HEK293 (cell line): ENCODE measurements around the gene EPHA2.

Source experiments
- CTCF ChIA-PET: fragments of 350-600 bp; formaldehyde crosslinking; extraction: SDS; loops from one replicate; lab custom pipeline; 2021; ENCODE audit warnings: antibody characterized with exemption; lab: Yijun Ruan, JAX
- POLR2A ChIA-PET: fragments of 300-600 bp; formaldehyde crosslinking; extraction: SDS; loops from one replicate; lab custom pipeline; 2020; ENCODE audit warnings: antibody characterized with exemption, inconsistent platforms; lab: Yijun Ruan, JAX
- H3K27ac ChIP-seq: fragments of 200-500 bp; sonication (Bioruptor generic); 2 replicates; pipeline ENCODE4 v1.5.1; 2014; ENCODE audit warnings: low read depth, low read length, control low read depth, inconsistent platforms; ENCODE audit errors: extremely low read depth
- H3K36me3 ChIP-seq, 2 experiments: fragments of 200-500 bp in 1 of 2; sonication (Bioruptor generic) in 1 of 2; 1 replicate in 1 of 2; 2 replicates in 1 of 2; pipeline ENCODE4 v1.5.1; 2014 to 2017; ENCODE audit warnings: inconsistent platforms in 2 of 2, low read length in 2 of 2; ENCODE audit not compliant: control insufficient read depth in 2 of 2, insufficient read depth in 1 of 2
- H3K4me1 ChIP-seq: fragments of 200-500 bp; sonication (Bioruptor generic); 2 replicates; pipeline ENCODE4 v1.5.1; 2014; ENCODE audit warnings: mild to moderate bottlenecking, low read length, inconsistent platforms; ENCODE audit not compliant: control insufficient read depth, insufficient read depth
- H3K4me3 ChIP-seq: 2 replicates; pipeline ENCODE4 v1.5.1; 2011; ENCODE audit warnings: low read depth, mild to moderate bottlenecking, control low read depth, low read length, moderate library complexity
- H3K9me3 ChIP-seq: fragments of 200-500 bp; sonication (Bioruptor generic); 2 replicates; pipeline ENCODE4 v1.5.1; 2014; ENCODE audit warnings: low read depth, low read length, inconsistent platforms; ENCODE audit not compliant: control insufficient read depth, insufficient read depth
- GLI2 ChIP-seq: fragments of 450-650 bp; formaldehyde crosslinking; IDR thresholded peaks from 2 replicates; pipeline ENCODE4; 2017; ENCODE audit warnings: missing biosample characterization, missing genetic modification characterization, low read depth, borderline replicate concordance
- GLIS2 ChIP-seq: fragments of 450-650 bp; formaldehyde crosslinking; IDR thresholded peaks from 2 replicates; pipeline ENCODE4 v1.5.1; 2016; ENCODE audit warnings: missing biosample characterization, missing genetic modification characterization
- KLF1 ChIP-seq: fragments of 450-650 bp; formaldehyde crosslinking; IDR thresholded peaks from 2 replicates; pipeline ENCODE4 v1.5.1; 2016; ENCODE audit warnings: missing biosample characterization, missing genetic modification characterization
- WT1 ChIP-seq: fragments of 450-650 bp; formaldehyde crosslinking; IDR thresholded peaks from 2 replicates; pipeline ENCODE4 v1.5.1; 2016; ENCODE audit warnings: missing biosample characterization, missing genetic modification characterization
- YY2 ChIP-seq: fragments of 450-650 bp; formaldehyde crosslinking; IDR thresholded peaks from 2 replicates; pipeline ENCODE4 v1.5.1; 2016; ENCODE audit warnings: missing biosample characterization, missing genetic modification characterization
- ZNF138 ChIP-seq: fragments of 450-650 bp; formaldehyde crosslinking; IDR thresholded peaks from 2 replicates; pipeline ENCODE4 v1.5.1; 2016; ENCODE audit warnings: missing biosample characterization, missing genetic modification characterization, borderline replicate concordance
- ZNF202 ChIP-seq: fragments of 450-650 bp; formaldehyde crosslinking; IDR thresholded peaks from 2 replicates; pipeline ENCODE4 v1.5.1; 2016; ENCODE audit warnings: missing biosample characterization, missing genetic modification characterization, borderline replicate concordance
- ZNF341 ChIP-seq: fragments of 450-650 bp; formaldehyde crosslinking; IDR thresholded peaks from 2 replicates; pipeline ENCODE4; 2016; ENCODE audit warnings: low read depth, missing biosample characterization, missing genetic modification characterization
- ZNF350 ChIP-seq: fragments of 450-650 bp; formaldehyde crosslinking; IDR thresholded peaks from 2 replicates; pipeline ENCODE4 v1.5.0; 2017; ENCODE audit warnings: missing biosample characterization, mild to moderate bottlenecking, missing genetic modification characterization
- ZNF521 ChIP-seq: fragments of 450-650 bp; formaldehyde crosslinking; IDR thresholded peaks from 2 replicates; pipeline ENCODE4 v1.5.1; 2017; ENCODE audit warnings: missing biosample characterization, mild to moderate bottlenecking, missing genetic modification characterization
- ZNF660 ChIP-seq: fragments of 450-650 bp; IDR thresholded peaks from 2 replicates; pipeline ENCODE4 v1.5.1; 2018; ENCODE audit warnings: missing biosample characterization, mild to moderate bottlenecking, missing genetic modification characterization
- ZNF768 ChIP-seq: fragments of 450-650 bp; formaldehyde crosslinking; IDR thresholded peaks from 2 replicates; pipeline ENCODE4 v1.5.1; 2018; ENCODE audit warnings: missing biosample characterization, mild to moderate bottlenecking, missing genetic modification characterization
- ZSCAN30 ChIP-seq: fragments of 450-650 bp; IDR thresholded peaks from 2 replicates; pipeline ENCODE4 v1.5.1; 2018; ENCODE audit warnings: missing biosample characterization, mild to moderate bottlenecking, missing genetic modification characterization, moderate library complexity
- TF ChIP-seq, protein P1 (sequence below): fragments of 450-650 bp; formaldehyde crosslinking; conservative IDR thresholded peaks from 2 replicates; pipeline ENCODE4 v1.5.1; 2016; ENCODE audit warnings: low read depth, missing biosample characterization, missing genetic modification characterization
- TF ChIP-seq, protein P2 (sequence below): fragments of 450-650 bp; formaldehyde crosslinking; IDR thresholded peaks from 2 replicates; pipeline ENCODE4 v1.5.1; 2016; ENCODE audit warnings: missing biosample characterization, missing genetic modification characterization
- TF ChIP-seq, protein P3 (sequence below): fragments of 450-650 bp; formaldehyde crosslinking; IDR thresholded peaks from 2 replicates; pipeline ENCODE4 v1.5.1; 2016; ENCODE audit warnings: missing biosample characterization, missing genetic modification characterization
- TF ChIP-seq, protein P4 (sequence below): fragments of 450-650 bp; formaldehyde crosslinking; IDR thresholded peaks from 2 replicates; pipeline ENCODE4 v1.5.1; 2016; ENCODE audit warnings: missing biosample characterization, missing genetic modification characterization
- TF ChIP-seq, protein P5 (sequence below): fragments of 450-650 bp; formaldehyde crosslinking; IDR thresholded peaks from 2 replicates; pipeline ENCODE4 v1.5.1; 2016; ENCODE audit warnings: missing biosample characterization, missing genetic modification characterization

The EPHA2 gene

DNA sequence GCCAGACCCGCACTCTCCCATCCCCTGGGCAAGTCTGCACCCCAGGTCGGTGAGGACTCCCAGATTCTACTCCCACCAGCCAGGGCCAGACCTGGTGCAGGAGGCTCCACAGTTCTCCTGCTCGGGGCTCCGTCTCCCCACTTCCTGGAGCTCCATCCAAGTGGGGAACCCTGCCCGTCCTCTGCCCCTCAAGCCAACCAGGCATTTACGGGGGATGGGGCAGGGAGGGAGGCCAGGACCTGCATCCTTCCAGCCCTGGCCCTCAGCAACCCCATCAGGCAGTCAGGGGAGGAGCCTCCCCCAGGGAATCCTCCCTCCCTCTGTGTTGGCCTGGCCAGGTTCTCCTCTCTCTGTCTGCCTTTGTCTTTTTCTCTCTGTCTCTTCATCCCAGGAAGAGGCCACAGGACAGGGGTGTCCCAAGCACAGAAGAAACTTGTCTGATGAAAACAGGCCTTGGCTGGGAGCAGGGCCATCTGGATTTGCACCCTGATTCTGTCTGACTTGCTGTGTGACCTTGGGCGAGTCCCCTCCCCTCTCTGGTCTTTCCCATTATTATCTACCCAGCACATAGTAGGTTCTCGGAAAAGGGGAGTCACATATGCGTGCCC lies 18.5 kb upstream of the EPHA2 start:
- CTCF ChIA-PET: interaction anchor here (1.6 kb wide), 1 partner anchor 92 kb away, joined by 6 read pairs; no protein-coding TSS in a partner anchor
- H3K9me3 ChIP-seq: no peaks in the 10 kb centered on the region
- no peak overlapping the region for H3K27ac ChIP-seq
- H3K4me3 ChIP-seq: no peak overlapping the region
- H3K36me3 ChIP-seq: no peaks in the 10 kb centered on the region
- peak; percentile 87; the same call in 1 of the 2 replicates for TF ChIP-seq ZNF768
- no peak for TF ChIP-seq ZNF138
- no peak for TF ChIP-seq ZSCAN30 (tag by site-specific recombination)
- TF ChIP-seq ZNF202 (tag by site-specific recombination): no peak
- peak; percentile 44; the same call in 1 of the 2 replicates for TF ChIP-seq WT1 (tag by site-specific recombination)
- TF ChIP-seq, protein P1, sequence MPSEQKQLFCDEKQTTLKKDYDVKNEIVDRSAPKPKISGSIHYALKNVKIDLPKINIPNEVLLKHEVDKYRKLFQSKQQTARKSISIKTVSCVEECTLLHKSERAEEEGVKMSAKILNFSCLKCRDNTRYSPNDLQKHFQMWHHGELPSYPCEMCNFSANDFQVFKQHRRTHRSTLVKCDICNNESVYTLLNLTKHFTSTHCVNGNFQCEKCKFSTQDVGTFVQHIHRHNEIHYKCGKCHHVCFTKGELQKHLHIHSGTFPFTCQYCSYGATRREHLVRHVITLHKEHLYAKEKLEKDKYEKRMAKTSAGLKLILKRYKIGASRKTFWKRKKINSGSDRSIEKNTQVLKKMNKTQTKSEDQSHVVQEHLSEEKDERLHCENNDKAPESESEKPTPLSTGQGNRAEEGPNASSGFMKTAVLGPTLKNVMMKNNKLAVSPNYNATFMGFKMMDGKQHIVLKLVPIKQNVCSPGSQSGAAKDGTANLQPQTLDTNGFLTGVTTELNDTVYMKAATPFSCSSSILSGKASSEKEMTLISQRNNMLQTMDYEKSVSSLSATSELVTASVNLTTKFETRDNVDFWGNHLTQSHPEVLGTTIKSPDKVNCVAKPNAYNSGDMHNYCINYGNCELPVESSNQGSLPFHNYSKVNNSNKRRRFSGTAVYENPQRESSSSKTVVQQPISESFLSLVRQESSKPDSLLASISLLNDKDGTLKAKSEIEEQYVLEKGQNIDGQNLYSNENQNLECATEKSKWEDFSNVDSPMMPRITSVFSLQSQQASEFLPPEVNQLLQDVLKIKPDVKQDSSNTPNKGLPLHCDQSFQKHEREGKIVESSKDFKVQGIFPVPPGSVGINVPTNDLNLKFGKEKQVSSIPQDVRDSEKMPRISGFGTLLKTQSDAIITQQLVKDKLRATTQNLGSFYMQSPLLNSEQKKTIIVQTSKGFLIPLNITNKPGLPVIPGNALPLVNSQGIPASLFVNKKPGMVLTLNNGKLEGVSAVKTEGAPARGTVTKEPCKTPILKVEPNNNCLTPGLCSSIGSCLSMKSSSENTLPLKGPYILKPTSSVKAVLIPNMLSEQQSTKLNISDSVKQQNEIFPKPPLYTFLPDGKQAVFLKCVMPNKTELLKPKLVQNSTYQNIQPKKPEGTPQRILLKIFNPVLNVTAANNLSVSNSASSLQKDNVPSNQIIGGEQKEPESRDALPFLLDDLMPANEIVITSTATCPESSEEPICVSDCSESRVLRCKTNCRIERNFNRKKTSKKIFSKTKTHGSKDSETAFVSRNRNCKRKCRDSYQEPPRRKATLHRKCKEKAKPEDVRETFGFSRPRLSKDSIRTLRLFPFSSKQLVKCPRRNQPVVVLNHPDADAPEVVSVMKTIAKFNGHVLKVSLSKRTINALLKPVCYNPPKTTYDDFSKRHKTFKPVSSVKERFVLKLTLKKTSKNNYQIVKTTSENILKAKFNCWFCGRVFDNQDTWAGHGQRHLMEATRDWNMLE: no peak
- TF ChIP-seq GLI2: no peak
- no peak for TF ChIP-seq ZNF350 (tag by site-specific recombination)
- 0 out of 2 replicates have a peak, but pooled peaks have one; percentile 9 for TF ChIP-seq GLIS2 (tag by site-specific recombination)
- TF ChIP-seq, protein P2, sequence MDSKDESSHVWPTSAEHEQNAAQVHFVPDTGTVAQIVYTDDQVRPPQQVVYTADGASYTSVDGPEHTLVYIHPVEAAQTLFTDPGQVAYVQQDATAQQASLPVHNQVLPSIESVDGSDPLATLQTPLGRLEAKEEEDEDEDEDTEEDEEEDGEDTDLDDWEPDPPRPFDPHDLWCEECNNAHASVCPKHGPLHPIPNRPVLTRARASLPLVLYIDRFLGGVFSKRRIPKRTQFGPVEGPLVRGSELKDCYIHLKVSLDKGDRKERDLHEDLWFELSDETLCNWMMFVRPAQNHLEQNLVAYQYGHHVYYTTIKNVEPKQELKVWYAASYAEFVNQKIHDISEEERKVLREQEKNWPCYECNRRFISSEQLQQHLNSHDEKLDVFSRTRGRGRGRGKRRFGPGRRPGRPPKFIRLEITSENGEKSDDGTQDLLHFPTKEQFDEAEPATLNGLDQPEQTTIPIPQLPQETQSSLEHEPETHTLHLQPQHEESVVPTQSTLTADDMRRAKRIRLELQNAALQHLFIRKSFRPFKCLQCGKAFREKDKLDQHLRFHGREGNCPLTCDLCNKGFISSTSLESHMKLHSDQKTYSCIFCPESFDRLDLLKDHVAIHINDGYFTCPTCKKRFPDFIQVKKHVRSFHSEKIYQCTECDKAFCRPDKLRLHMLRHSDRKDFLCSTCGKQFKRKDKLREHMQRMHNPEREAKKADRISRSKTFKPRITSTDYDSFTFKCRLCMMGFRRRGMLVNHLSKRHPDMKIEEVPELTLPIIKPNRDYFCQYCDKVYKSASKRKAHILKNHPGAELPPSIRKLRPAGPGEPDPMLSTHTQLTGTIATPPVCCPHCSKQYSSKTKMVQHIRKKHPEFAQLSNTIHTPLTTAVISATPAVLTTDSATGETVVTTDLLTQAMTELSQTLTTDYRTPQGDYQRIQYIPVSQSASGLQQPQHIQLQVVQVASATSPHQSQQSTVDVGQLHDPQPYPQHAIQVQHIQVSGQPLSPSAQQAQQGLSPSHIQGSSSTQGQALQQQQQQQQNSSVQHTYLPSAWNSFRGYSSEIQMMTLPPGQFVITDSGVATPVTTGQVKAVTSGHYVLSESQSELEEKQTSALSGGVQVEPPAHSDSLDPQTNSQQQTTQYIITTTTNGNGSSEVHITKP (tag by site-specific recombination): peak; percentile 52
- no peak for TF ChIP-seq YY2 (tag by site-specific recombination)
- POLR2A ChIA-PET: interaction anchor here (1.0 to 4.1 kb wide), 4 partner anchors 10 to 26 kb away, joined by 3 to 18 read pairs (median 6); no protein-coding TSS in a partner anchor
- peaks cover 10% of the 10 kb centered on the region for H3K4me1 ChIP-seq

DNA sequence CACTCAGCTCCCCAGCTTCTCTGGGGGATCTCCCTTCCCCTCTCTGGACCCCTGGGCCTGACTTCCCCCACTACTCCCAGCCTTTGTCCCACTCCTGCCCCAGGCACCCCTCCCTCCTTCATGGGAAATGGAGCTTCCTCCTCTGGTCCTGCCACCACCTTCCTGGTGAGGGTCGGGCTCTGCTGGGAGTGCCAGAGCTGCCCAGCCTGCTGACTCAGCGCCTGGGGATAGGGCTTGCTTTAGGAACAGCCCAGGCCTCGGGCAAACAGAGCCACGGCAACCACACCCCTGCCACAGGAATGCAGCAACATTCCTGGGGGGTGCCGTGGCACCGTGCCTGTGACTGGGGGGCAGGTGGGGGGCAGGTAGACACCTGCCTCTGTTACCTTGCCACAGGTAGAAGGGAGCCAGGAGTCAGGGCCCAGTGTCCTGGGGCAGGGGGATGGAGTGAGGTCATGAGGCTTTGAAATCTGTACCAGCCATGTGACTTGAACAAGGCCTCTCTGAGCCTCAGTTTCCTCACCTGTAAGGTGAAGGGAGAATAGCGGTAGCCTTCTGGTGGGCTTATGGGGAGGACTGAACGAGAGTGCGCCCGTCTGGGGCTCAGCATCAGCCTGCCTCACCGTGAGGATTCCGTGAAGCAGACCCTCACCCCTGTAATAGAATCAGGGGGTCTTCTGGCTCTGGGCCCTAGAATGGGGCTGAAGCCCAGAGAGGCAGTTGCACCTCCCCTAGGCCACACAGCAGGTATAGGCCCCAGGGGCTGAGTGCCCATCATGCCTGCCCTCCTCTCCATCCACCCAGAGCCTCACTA lies 17.8 kb upstream of the EPHA2 start:
- Histone ChIP-seq H3K4me1 (peaks cover 10% of the 10 kb centered on the region), H3K4me3 (no peak overlapping the region), H3K27ac (no peak overlapping the region), H3K9me3 (no peaks in the 10 kb centered on the region), H3K36me3 (no peaks in the 10 kb centered on the region)
- ChIA-PET POLR2A (interaction anchor here (0.7 to 4.1 kb wide), 5 partner anchors 9 to 725 kb away, joined by 3 to 18 read pairs (median 6); no protein-coding TSS in a partner anchor), CTCF (interaction anchor here (1.0 to 1.6 kb wide), 2 partner anchors 13 to 94 kb away, joined by 4 to 5 read pairs; no protein-coding TSS in a partner anchor)
- TF ChIP-seq ZNF521 (tag by site-specific recombination) (no peak), ZNF660 (tag by site-specific recombination) (no peak), KLF1 (tag by site-specific recombination) (peak; percentile 81), ZNF768 (0 out of 2 replicates have a peak, but pooled peaks have one; percentile 55), ZNF341 (peak; percentile 73)
- TF ChIP-seq, protein P3, sequence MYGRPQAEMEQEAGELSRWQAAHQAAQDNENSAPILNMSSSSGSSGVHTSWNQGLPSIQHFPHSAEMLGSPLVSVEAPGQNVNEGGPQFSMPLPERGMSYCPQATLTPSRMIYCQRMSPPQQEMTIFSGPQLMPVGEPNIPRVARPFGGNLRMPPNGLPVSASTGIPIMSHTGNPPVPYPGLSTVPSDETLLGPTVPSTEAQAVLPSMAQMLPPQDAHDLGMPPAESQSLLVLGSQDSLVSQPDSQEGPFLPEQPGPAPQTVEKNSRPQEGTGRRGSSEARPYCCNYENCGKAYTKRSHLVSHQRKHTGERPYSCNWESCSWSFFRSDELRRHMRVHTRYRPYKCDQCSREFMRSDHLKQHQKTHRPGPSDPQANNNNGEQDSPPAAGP: 0 out of 2 replicates have a peak, but pooled peaks have one; percentile 67
- TF ChIP-seq, protein P4, sequence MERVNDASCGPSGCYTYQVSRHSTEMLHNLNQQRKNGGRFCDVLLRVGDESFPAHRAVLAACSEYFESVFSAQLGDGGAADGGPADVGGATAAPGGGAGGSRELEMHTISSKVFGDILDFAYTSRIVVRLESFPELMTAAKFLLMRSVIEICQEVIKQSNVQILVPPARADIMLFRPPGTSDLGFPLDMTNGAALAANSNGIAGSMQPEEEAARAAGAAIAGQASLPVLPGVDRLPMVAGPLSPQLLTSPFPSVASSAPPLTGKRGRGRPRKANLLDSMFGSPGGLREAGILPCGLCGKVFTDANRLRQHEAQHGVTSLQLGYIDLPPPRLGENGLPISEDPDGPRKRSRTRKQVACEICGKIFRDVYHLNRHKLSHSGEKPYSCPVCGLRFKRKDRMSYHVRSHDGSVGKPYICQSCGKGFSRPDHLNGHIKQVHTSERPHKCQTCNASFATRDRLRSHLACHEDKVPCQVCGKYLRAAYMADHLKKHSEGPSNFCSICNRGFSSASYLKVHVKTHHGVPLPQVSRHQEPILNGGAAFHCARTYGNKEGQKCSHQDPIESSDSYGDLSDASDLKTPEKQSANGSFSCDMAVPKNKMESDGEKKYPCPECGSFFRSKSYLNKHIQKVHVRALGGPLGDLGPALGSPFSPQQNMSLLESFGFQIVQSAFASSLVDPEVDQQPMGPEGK (tag by site-specific recombination): peak; percentile 57; the same call in 1 of the 2 replicates
- TF ChIP-seq, protein P5, sequence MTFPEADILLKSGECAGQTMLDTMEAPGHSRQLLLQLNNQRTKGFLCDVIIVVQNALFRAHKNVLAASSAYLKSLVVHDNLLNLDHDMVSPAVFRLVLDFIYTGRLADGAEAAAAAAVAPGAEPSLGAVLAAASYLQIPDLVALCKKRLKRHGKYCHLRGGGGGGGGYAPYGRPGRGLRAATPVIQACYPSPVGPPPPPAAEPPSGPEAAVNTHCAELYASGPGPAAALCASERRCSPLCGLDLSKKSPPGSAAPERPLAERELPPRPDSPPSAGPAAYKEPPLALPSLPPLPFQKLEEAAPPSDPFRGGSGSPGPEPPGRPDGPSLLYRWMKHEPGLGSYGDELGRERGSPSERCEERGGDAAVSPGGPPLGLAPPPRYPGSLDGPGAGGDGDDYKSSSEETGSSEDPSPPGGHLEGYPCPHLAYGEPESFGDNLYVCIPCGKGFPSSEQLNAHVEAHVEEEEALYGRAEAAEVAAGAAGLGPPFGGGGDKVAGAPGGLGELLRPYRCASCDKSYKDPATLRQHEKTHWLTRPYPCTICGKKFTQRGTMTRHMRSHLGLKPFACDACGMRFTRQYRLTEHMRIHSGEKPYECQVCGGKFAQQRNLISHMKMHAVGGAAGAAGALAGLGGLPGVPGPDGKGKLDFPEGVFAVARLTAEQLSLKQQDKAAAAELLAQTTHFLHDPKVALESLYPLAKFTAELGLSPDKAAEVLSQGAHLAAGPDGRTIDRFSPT (tag by site-specific recombination): peak; percentile 66; the same call in 1 of the 2 replicates
